ENCODE results near the gene SDK2. TPM values are rescaled to one million over a fixed set of nuclear protein-coding genes. Genes with fewer than 3 reads are reported as not detected.

SDK2 gene
- total and polyA plus RNA-seq, 9 of the 15 experiments (the other 6 are each of a cell fraction or from before 2014, with no cell fraction given): 0.04 TPM; not detected in 8

- H3K4me1 ChIP-seq (replicated peaks in 1 of 2; ENCODE audit: control insufficient read depth in 2 of 2, insufficient read depth in 2 of 2, low read length in 2 of 2): peaks cover 0 to 4% of the 10 kb centered on the region in 2 experiments; a peak in 2 of 5 replicates
- POLR2A ChIA-PET: no interaction called here
- WGBS (ENCODE audit: insufficient coverage, low coverage, missing lambda C conversion rate): 0% methylated on average over 4 of the region's 5 CpGs
- no peak for FAIRE-seq
- no peak overlapping the region for H3K4me3 ChIP-seq
- intact Hi-C loops (cut with micrococcal nuclease): no loop called here
- in situ Hi-C loops (cut with MboI): no loop called here
- no peaks in the 10 kb centered on the region for H3K79me2 ChIP-seq (ENCODE audit: control insufficient read depth, insufficient read depth, low read length)
- DNase-seq (ENCODE audit: extremely low read depth in 1 of 4, low spot score in 3 of 4): no peak
- H3K9me3 ChIP-seq (replicated peaks; ENCODE audit: control insufficient read depth, insufficient read depth, low read depth, low read length): no peaks in the 10 kb centered on the region
- BruUV-seq (replicated peaks): no TSS peak
- no peak overlapping the region for H3K27ac ChIP-seq (ENCODE audit: extremely low read depth, low read depth, low read length)
- H4K20me1 ChIP-seq (replicated peaks; ENCODE audit: control insufficient read depth, insufficient read depth, low read length): no peaks in the 10 kb centered on the region
- ATAC-seq: no peak
- H3K4me2 ChIP-seq (ENCODE audit: insufficient read depth, low read length): no peak overlapping the region
- no peaks in the 10 kb centered on the region for H3K9me1 ChIP-seq (ENCODE audit: control insufficient read depth, insufficient read depth, low read length)
- CTCF ChIA-PET (ENCODE audit: low intra/inter-chr PET ratio): interaction anchor here (0.6 kb wide), 1 partner anchor 627 kb away, joined by 3 read pairs; no protein-coding TSS in a partner anchor
- no peak overlapping the region for H2AFZ ChIP-seq (ENCODE audit: low read depth, low read length)
- H3K27me3 ChIP-seq (ENCODE audit: control insufficient read depth in 2 of 2, insufficient read depth in 2 of 2, low read length in 2 of 2): peaks cover 21 to 73% of the 10 kb centered on the region in 2 experiments; a peak in 4 of 5 replicates
- no peak overlapping the region for H3K9ac ChIP-seq (ENCODE audit: insufficient read depth in 1 of 2, low read depth in 2 of 2, low read length in 2 of 2)
- no peaks in the 10 kb centered on the region for H3K36me3 ChIP-seq (ENCODE audit: control insufficient read depth, insufficient read depth, low read length)
- TF ChIP-seq MXI1 (IDR thresholded peaks at IDR 0.05; ENCODE audit: low read depth, low read length): no peak
- no peak for TF ChIP-seq GTF2A2 (tag; IDR thresholded peaks at IDR 0.05)
- no peak for TF ChIP-seq SAP30 (IDR thresholded peaks at IDR 0.05; ENCODE audit: borderline replicate concordance, insufficient read depth, low read depth, low read length, poor library complexity, severe bottlenecking)
- TF ChIP-seq ZNF695 (CRISPR knock-in tag; IDR thresholded peaks at IDR 0.05): no peak
- TF ChIP-seq GTF2F1 (IDR thresholded peaks at IDR 0.05; ENCODE audit: low read depth, low read length): no peak
- TF ChIP-seq ZNF717 (CRISPR knock-in tag; IDR thresholded peaks at IDR 0.05): no peak
- TF ChIP-seq TARDBP (IDR thresholded peaks at IDR 0.05): no peak
- TF ChIP-seq MLLT1 (IDR thresholded peaks at IDR 0.05): peak in 1 of 2 experiments; percentile 90; a peak in 2 of 4 replicates
- peak; percentile 92 for TF ChIP-seq ZBTB17 (CRISPR knock-in tag; IDR thresholded peaks at IDR 0.05)
- TF ChIP-seq ZKSCAN1 (IDR thresholded peaks at IDR 0.05; ENCODE audit: low read depth, low read length): no peak
- no peak for TF ChIP-seq FOXM1 (IDR thresholded peaks at IDR 0.05; ENCODE audit: low read depth)
- TF ChIP-seq FOXM1 (CRISPR knock-in tag; IDR thresholded peaks at IDR 0.05; ENCODE audit: low read depth): no peak
- no peak for TF ChIP-seq NFYB (IDR thresholded peaks at IDR 0.05; ENCODE audit: extremely low read depth, insufficient read length)
- no peak for TF ChIP-seq TGIF2 (CRISPR knock-in tag; IDR thresholded peaks at IDR 0.05)
- TF ChIP-seq RBM14 (IDR thresholded peaks at IDR 0.05; ENCODE audit: borderline replicate concordance, insufficient read depth, low read depth, low read length): no peak
- peak; percentile 83 for TF ChIP-seq ZNF23 (CRISPR knock-in tag; IDR thresholded peaks at IDR 0.05)
- no peak for TF ChIP-seq CREBBP (IDR thresholded peaks at IDR 0.05; ENCODE audit: low read depth, low read length)
- TF ChIP-seq ZNF134 (CRISPR knock-in tag; conservative IDR thresholded peaks at IDR 0.05): no peak
- no peak for TF ChIP-seq TAL1 (IDR thresholded peaks at IDR 0.05)
- TF ChIP-seq HLTF (IDR thresholded peaks at IDR 0.05): 0 out of 2 replicates have a peak, but pooled peaks have one; percentile 49
Observed at GRCh38 chr17:73350864-73351263, 293.4 kb downstream of the SDK2 start.

All from K562 (cell line).